T-helper 17 cell (primary cell): Measurements from ENCODE around the gene CD247. TPM values are rescaled to one million over a fixed set of nuclear protein-coding genes. Genes with fewer than 3 reads are reported as not detected.

Experiments used
- ATAC-seq: fragments of 150-1000 bp; cut with Tn5 transposase; 2 replicates; pipeline ENCODE4 v1.10.0; 2021; ENCODE audit warnings: mild to moderate bottlenecking, moderate library complexity
- DNase-seq, 3 donors: peaks; one replicate each; pipeline versions ENCODE4 v3.0.0 to v3.0.0-alpha.2; 2020 to 2021
- H3K9me3 ChIP-seq: one replicate; pipeline ENCODE4 v1.7.0; 2013; ENCODE audit warnings: low read length, mild to moderate bottlenecking; ENCODE audit not compliant: control insufficient read depth, poor library complexity, severe bottlenecking
- H3K27ac Mint-ChIP-seq: one replicate; pipeline ENCODE4 v1.8.0; 2022; ENCODE audit warnings: mild to moderate bottlenecking, moderate library complexity, mixed read lengths
- H3K27me3 Mint-ChIP-seq: one replicate; pipeline ENCODE4 v1.8.0; 2022; ENCODE audit warnings: mixed read lengths
- H3K36me3 Mint-ChIP-seq: one replicate; pipeline ENCODE4 v1.8.0; 2022; ENCODE audit warnings: low read depth, mixed read lengths
- H3K4me1 Mint-ChIP-seq: one replicate; pipeline ENCODE4 v1.8.0; 2022; ENCODE audit warnings: mild to moderate bottlenecking, mixed read lengths
- H3K4me3 Mint-ChIP-seq: one replicate; pipeline ENCODE4 v1.8.0; 2022; ENCODE audit warnings: mild to moderate bottlenecking, moderate library complexity, mixed read lengths
- total RNA-seq, 4 donors: library from RNA in 2 of 4; stranded (reverse) in 2 of 4; gene quantifications; one replicate each; pipeline ENCODE4 v1.2.3 and lab custom pipeline; 2022 to 2026

The CD247 gene
- total RNA-seq, 2 donors from 2014 or later: 265 to 295 TPM

DNA sequence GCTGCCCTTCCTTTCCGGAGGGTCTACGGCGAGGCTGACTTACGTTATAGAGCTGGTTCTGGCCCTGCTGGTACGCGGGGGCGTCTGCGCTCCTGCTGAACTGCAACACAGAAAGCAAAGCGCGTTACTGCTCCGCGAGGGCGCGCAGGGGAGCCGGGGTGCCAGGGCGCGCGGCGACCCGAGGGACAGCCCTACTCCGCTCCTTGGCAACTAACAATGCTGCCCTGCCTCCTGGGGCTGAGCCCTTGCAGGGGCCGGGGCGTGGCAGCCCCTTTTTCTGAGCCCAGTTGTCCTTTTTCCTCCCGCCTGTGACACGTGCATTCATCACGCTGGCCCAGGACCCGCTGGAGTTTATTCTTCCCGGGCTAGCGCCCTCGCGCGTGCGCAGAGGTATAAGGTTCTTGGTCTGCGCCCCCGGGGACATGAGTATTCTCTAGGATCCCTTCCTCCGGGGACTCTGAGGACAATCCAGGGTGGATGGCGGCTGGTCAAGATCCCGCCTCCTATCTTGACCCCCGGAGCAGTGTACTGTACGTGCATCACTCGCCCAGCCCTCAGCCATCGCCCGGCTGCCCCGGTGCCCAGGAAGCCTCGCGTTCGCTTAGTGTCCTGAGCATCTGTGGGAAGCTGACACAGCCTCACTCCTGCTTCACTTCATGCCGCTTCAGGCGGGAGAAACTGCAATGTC lies 78.9 kb downstream of the CD247 start:
- peak overlapping the region; percentile 94 for H3K27ac Mint-ChIP-seq
- peak overlapping the region; percentile 66 for H3K4me3 Mint-ChIP-seq
- H3K36me3 Mint-ChIP-seq: peaks cover 11% of the 10 kb centered on the region
- ATAC-seq (no peak), DNase-seq (no peak)
- H3K4me1 Mint-ChIP-seq: peaks cover 59% of the 10 kb centered on the region
- no peaks in the 10 kb centered on the region for H3K9me3 ChIP-seq
- H3K27me3 Mint-ChIP-seq: no peaks in the 10 kb centered on the region

GRCh38 chr1:167438171-167439138 lies 79.9 kb downstream of the CD247 start:
- Mint-ChIP-seq H3K4me3 (peak overlapping the region; percentile 84), H3K36me3 (peaks cover 11% of the 10 kb centered on the region), H3K4me1 (peaks cover 55% of the 10 kb centered on the region), H3K27me3 (no peaks in the 10 kb centered on the region), H3K27ac (peak overlapping the region; percentile 94)
- DNase-seq (no peak), ATAC-seq (peak; percentile 12)
- no peaks in the 10 kb centered on the region for H3K9me3 ChIP-seq

GRCh38 chr1:167435484-167435883 lies 82.8 kb downstream of the CD247 start:
- no peaks in the 10 kb centered on the region for H3K9me3 ChIP-seq
- H3K27me3 Mint-ChIP-seq: no peaks in the 10 kb centered on the region
- ATAC-seq: no peak
- peak overlapping the region; percentile 94 for H3K27ac Mint-ChIP-seq
- peak overlapping the region; percentile 52 for H3K4me3 Mint-ChIP-seq
- H3K36me3 Mint-ChIP-seq: peaks cover 9% of the 10 kb centered on the region
- DNase-seq: no peak
- peaks cover 44% of the 10 kb centered on the region for H3K4me1 Mint-ChIP-seq

- H3K4me3 Mint-ChIP-seq: no peak overlapping the region
- peaks cover 9% of the 10 kb centered on the region for H3K36me3 Mint-ChIP-seq
- H3K27me3 Mint-ChIP-seq: no peaks in the 10 kb centered on the region
- no peak for DNase-seq
- no peaks in the 10 kb centered on the region for H3K9me3 ChIP-seq
- peak overlapping the region; percentile 79 for H3K27ac Mint-ChIP-seq
- ATAC-seq: no peak
- peaks cover 46% of the 10 kb centered on the region for H3K4me1 Mint-ChIP-seq
Observed at GRCh38 chr1:167434306-167434705, 84.0 kb downstream of the CD247 start.

DNA sequence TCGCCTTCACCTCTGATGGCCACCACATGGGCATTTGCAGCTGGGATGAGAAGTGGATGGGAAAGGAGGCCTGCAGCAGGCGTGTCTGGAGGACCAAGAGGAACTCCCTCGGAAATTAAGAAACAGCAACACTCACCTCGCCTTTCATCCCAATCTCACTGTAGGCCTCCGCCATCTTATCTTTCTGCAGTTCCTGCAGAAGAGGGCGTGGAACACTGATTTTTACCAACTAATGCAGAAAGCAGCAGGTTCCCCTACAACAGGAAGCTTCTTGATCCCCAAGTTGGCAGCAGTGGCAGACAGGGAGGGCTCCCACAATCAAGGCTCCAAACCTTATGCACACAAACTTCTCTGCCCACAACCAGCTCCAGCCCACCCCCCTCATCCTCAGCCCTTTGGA lies 84.4 kb downstream of the CD247 start:
- H3K9me3 ChIP-seq: no peaks in the 10 kb centered on the region
- peaks cover 9% of the 10 kb centered on the region for H3K36me3 Mint-ChIP-seq
- peak overlapping the region; percentile 79 for H3K27ac Mint-ChIP-seq
- H3K4me1 Mint-ChIP-seq: peaks cover 50% of the 10 kb centered on the region
- DNase-seq (no peak), ATAC-seq (no peak)
- H3K27me3 Mint-ChIP-seq: no peaks in the 10 kb centered on the region
- peak overlapping the region; percentile 25 for H3K4me3 Mint-ChIP-seq

- peaks cover 47% of the 10 kb centered on the region for H3K4me1 Mint-ChIP-seq
- DNase-seq (no peak), ATAC-seq (no peak)
- no peaks in the 10 kb centered on the region for H3K27me3 Mint-ChIP-seq
- H3K27ac Mint-ChIP-seq: peak overlapping the region; percentile 79
- H3K4me3 Mint-ChIP-seq: no peak overlapping the region
- no peaks in the 10 kb centered on the region for H3K9me3 ChIP-seq
- peaks cover 5% of the 10 kb centered on the region for H3K36me3 Mint-ChIP-seq
Observed at GRCh38 chr1:167432780-167433179, 85.5 kb downstream of the CD247 start.

DNA sequence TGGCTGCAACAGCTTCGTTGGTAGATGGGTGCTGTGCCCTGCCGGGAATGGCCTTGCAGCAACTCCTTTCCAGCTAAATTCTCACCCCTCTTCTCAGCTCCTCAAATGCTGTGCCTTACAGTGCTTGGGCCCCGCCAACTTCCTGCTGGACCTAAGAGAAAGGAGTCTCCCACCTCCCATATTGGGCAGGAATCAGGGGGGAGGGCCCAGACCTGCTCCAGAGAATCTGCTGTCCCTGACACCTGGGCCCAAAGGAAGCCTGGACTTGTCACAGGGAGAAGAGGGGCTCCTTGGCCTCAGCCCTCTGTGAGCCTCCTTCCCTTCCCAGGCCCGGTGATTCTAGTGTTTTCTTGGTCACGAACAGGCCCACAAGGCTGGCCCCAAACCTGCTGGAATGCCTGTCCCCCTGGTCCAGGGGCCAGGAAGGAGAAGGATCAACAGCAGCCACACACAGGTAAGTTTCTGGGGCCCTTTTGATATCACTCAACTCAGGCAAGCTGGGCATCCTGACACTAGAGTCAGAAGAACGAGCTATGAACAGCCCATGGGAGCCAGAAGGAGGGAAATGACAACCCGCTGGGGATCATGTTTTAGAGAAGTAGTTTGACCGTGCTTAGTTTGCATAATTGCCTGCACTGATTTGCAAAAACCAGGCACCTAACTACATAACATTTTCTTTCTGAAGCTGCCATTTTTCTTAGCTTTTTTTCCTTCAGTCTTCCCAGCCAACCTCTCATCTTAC lies 86.2 kb downstream of the CD247 start:
- ATAC-seq (no peak), DNase-seq (no peak)

DNA sequence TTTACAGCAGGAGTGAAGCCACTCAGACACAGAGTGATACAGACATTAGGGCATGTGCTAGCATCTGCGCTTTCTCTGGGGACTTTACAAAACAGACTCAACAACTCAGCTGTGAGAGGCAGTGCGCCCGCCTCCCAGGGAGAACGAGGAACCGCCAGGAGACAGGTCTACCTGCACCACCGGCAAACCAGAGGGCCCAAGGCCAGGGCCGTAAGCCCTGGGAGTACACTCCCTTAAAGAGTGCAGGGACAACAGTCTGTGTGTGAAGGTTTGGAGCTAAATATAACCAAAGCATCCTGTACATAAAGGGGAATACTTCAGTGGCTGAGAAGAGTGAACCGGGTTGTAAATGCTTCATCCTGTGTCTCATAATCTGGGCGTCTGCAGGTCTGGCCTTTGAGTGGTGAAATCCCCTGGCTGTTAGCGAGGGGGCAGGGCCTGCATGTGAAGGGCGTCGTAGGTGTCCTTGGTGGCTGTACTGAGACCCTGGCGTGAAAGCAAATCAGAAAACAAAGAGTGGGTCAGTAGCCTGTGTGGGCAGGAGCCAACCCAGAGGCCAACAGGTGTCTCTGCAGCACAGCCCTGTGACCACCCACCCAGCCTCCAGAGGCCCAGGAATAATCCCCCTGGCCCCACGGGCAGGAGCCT lies 86.9 kb downstream of the CD247 start:
- DNase-seq (no peak), ATAC-seq (peak; percentile 13)
- H3K27me3 Mint-ChIP-seq: no peaks in the 10 kb centered on the region
- H3K27ac Mint-ChIP-seq: peak overlapping the region; percentile 87
- peaks cover 5% of the 10 kb centered on the region for H3K36me3 Mint-ChIP-seq
- H3K4me1 Mint-ChIP-seq: peaks cover 45% of the 10 kb centered on the region
- H3K9me3 ChIP-seq: no peaks in the 10 kb centered on the region
- H3K4me3 Mint-ChIP-seq: peak overlapping the region; percentile 65

More for the DNA sequence above, 86.2 kb downstream of the CD247 start:
- peaks cover 46% of the 10 kb centered on the region for H3K4me1 Mint-ChIP-seq
- H3K9me3 ChIP-seq: no peaks in the 10 kb centered on the region
- no peak overlapping the region for H3K4me3 Mint-ChIP-seq
- peaks cover 5% of the 10 kb centered on the region for H3K36me3 Mint-ChIP-seq
- H3K27me3 Mint-ChIP-seq: no peaks in the 10 kb centered on the region
- H3K27ac Mint-ChIP-seq: peak overlapping the region; percentile 79

DNA sequence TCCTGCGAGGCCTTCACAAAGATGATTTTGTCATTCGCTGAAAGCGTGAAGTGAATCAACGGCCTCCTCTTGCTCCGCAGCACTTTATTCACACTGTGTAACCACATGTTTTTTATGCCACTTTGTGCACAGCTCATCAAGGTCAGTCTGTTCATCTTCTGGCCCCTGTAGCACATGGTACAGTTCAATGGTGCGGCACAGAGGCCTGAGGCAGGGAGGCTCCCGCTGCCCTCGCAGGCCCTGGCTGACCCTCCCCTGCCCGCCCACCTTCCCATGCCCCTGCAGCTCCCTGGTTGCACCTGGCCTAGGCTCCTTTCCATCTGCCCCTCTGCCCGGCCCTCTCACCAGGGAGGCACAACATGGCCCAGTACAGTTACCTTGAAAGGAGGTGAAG lies 87.5 kb downstream of the CD247 start:
- Mint-ChIP-seq H3K27me3 (no peaks in the 10 kb centered on the region), H3K36me3 (peaks cover 2% of the 10 kb centered on the region), H3K4me1 (peaks cover 40% of the 10 kb centered on the region), H3K27ac (peak overlapping the region; percentile 87), H3K4me3 (peak overlapping the region; percentile 53)
- no peaks in the 10 kb centered on the region for H3K9me3 ChIP-seq
- DNase-seq (no peak), ATAC-seq (no peak)

DNA sequence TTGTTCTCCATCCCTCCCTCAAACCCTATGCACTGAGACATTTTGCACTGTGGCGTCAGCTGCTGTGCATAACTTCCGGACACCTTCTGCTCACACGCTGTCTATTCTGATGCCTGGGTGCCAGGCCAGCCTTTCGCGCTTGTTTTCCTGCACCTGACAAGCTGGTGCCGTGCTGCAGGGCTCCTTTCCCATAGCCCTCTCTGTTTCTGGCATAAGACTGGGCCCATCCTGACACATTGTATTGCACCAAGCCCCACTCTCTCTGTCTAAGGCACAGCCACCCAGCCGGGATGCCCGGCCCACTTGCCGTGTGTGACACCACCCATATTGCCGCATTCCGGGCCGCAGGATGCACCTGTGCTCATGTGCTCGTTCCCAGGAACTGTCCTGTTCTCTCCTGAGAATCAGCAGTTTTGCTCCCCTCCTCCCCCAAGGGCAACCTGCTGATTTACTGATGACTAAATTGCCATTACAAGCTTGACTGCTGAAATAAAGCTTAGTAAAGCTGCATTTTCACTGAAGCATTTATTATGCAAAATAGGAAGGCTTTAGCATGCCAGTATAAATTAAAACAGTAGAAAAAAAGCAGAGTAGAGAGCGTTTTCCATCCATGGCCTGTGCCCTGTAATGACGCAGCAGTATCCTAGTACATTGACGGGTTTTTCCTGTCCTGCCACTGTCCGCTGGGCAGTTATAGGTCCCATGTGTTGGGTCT lies 88.0 kb downstream of the CD247 start:
- no peaks in the 10 kb centered on the region for H3K9me3 ChIP-seq
- Mint-ChIP-seq H3K4me1 (peaks cover 37% of the 10 kb centered on the region), H3K36me3 (no peaks in the 10 kb centered on the region), H3K4me3 (peak overlapping the region; percentile 53), H3K27ac (peak overlapping the region; percentile 87), H3K27me3 (no peaks in the 10 kb centered on the region)
- DNase-seq: no peak
- ATAC-seq: peak; percentile 20

DNA sequence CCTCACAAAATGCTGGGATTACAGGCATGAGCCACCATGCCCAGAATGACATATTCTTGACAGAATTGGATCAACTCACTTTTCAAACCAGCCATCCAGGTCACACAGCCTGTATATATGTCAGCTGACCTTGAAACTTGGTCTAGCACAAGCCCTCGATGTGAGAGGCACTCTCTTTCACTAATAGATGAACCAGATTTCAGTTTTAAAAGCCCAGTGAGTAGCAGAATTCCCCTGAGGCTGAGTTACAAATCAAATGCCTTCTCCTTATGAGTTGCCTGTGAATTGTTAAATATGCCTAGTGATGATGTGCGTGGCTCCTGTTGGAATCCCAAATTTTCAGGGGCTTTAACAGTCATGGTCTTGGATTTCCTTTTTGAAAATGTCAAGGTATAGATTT lies 88.7 kb downstream of the CD247 start:
- H3K4me3 Mint-ChIP-seq: peak overlapping the region; percentile 25

GRCh38 chr1:167428395-167428794 lies 89.9 kb downstream of the CD247 start:
- peaks cover 31% of the 10 kb centered on the region for H3K4me1 Mint-ChIP-seq
- DNase-seq (no peak), ATAC-seq (peak; percentile 13)
- no peak overlapping the region for H3K4me3 Mint-ChIP-seq
- H3K36me3 Mint-ChIP-seq: no peaks in the 10 kb centered on the region
- H3K27ac Mint-ChIP-seq: peak overlapping the region; percentile 87
- no peaks in the 10 kb centered on the region for H3K9me3 ChIP-seq
- no peaks in the 10 kb centered on the region for H3K27me3 Mint-ChIP-seq

More for the DNA sequence above, 88.7 kb downstream of the CD247 start:
- H3K9me3 ChIP-seq: no peaks in the 10 kb centered on the region
- no peaks in the 10 kb centered on the region for H3K27me3 Mint-ChIP-seq
- H3K27ac Mint-ChIP-seq: peak overlapping the region; percentile 87
- DNase-seq (no peak), ATAC-seq (no peak)
- H3K36me3 Mint-ChIP-seq: no peaks in the 10 kb centered on the region
- peaks cover 35% of the 10 kb centered on the region for H3K4me1 Mint-ChIP-seq
